Measurements from ENCODE around the gene STMP1.
"Not testable (repeated sequence)": the region's sequence is repeated elsewhere in the genome, so short reads cannot be mapped to it uniquely, and the experiment has no call there.

DNA sequence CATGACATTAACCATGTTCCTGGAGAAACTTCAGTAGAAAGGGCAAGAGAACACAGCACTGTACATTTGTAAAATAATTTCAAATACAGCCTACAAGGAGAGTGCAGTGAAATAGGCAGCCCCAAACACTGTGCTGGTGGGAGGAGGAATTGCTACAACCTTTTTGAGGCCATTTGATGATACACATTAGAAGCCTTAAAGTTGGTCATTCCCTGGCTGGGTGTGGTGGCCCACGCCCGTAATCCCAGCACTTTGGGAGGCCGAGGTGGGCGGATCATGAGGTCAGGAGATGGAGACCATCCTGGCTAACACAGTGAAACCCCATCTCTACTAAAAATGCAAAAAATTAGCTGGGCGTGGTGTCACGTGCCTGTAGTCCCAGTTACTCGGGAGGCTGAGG is 30.3 kb downstream of the STMP1 start:
- not testable (repeated sequence) for TF ChIP-seq POLR2AphosphoS5 (IDR thresholded peaks at IDR 0.05; ENCODE audit: low read depth, low read length); POLR2A (IDR thresholded peaks at IDR 0.05; ENCODE audit: low read depth, low read length); TAF1 (IDR thresholded peaks at IDR 0.05; ENCODE audit: borderline replicate concordance, low read depth, low read length)

All from GM12892 (cell line).